Tibial artery (tissue), 4 donors: ENCODE results near the gene OR4X2.

Experiments
- DNase-seq, 2 donors: peaks; one replicate each; pipeline ENCODE4 v3.0.0-alpha.2; 2019
- H3K27ac ChIP-seq, 2 donors: fragments of 200-600 bp; sonication (generic) in 1 of 2; 1 replicate in 1 of 2; 2 replicates in 1 of 2; pipeline ENCODE4 v1.5.1; 2018 to 2019; ENCODE audit warnings: mild to moderate bottlenecking in 1 of 2
- H3K27me3 ChIP-seq, 2 donors: fragments of 200-600 bp; sonication (generic) in 1 of 2; one replicate each; pipeline versions ENCODE4 v1.5.1 to v1.6.0; 2016 to 2019
- H3K36me3 ChIP-seq, 3 donors: fragments of 200-600 bp; sonication (generic) in 2 of 3; one replicate each; pipeline ENCODE4 v1.5.1; 2016 to 2019; ENCODE audit warnings: mild to moderate bottlenecking in 2 of 3
- H3K4me1 ChIP-seq, 4 donors: fragments of 200-600 bp; sonication (generic) in 2 of 4; 1 replicate in 3 of 4; 2 replicates in 1 of 4; pipeline ENCODE4 v1.5.1; 2016 to 2019
- H3K4me3 ChIP-seq, 2 donors: fragments of 200-600 bp; sonication (generic) in 1 of 2; 1 replicate in 1 of 2; 2 replicates in 1 of 2; pipeline ENCODE4 v1.5.1; 2018 to 2019; ENCODE audit warnings: mild to moderate bottlenecking in 2 of 2
- H3K9me3 ChIP-seq, 3 donors: fragments of 200-600 bp; sonication (generic) in 1 of 3; one replicate each; pipeline ENCODE4 v1.5.1; 2016 to 2019
- intact Hi-C: fragments of 100-400 bp; cut with DNase I; formaldehyde crosslinking; loops from one replicate; pipeline ENCODE4 v1.15.0; 2023; ENCODE audit warnings: low total_unique reads
- TF ChIP-seq, protein P1 (sequence below), 2 experiments: fragments of 200-600 bp in 1 of 2; fragments of 450-650 bp in 1 of 2; IDR thresholded peaks; one replicate each; pipeline ENCODE4 v1.5.1; 2017 to 2019; ENCODE audit warnings: antibody characterized with exemption in 2 of 2, mild to moderate bottlenecking in 1 of 2, moderate library complexity in 1 of 2

OR4X2 gene

DNA sequence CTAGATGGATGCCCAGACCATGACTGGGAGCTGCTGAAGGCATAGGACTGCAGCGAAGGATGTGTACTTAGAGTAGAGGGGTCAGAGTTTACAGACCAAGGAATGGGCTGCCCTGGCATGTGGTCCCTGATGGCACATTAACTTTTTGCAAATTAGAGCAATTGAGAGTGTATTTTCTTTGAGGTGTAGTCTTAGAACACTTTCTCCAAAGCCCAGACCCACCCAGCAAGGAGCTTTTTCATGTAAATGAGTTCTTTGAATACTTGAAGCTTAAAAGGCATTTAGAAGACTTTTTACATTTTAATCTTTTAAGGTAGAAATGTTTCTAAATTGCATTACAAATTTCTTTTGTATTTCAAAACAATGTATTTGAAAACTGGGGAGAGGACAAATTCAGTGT, 27.7 kb downstream of the OR4X2 start:
- H3K27ac ChIP-seq = no peak overlapping the region
- H3K9me3 ChIP-seq = no peaks in the 10 kb centered on the region
- H3K4me3 ChIP-seq = no peak overlapping the region
- H3K4me1 ChIP-seq = no peaks in the 10 kb centered on the region
- DNase-seq = no peak
- intact Hi-C loops = no loop called here
- H3K36me3 ChIP-seq = no peaks in the 10 kb centered on the region
- TF ChIP-seq, protein P1, sequence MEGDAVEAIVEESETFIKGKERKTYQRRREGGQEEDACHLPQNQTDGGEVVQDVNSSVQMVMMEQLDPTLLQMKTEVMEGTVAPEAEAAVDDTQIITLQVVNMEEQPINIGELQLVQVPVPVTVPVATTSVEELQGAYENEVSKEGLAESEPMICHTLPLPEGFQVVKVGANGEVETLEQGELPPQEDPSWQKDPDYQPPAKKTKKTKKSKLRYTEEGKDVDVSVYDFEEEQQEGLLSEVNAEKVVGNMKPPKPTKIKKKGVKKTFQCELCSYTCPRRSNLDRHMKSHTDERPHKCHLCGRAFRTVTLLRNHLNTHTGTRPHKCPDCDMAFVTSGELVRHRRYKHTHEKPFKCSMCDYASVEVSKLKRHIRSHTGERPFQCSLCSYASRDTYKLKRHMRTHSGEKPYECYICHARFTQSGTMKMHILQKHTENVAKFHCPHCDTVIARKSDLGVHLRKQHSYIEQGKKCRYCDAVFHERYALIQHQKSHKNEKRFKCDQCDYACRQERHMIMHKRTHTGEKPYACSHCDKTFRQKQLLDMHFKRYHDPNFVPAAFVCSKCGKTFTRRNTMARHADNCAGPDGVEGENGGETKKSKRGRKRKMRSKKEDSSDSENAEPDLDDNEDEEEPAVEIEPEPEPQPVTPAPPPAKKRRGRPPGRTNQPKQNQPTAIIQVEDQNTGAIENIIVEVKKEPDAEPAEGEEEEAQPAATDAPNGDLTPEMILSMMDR (IDR thresholded peaks at IDR 0.05) = no peak
- no peaks in the 10 kb centered on the region for H3K27me3 ChIP-seq
